Spinal cord (tissue), 10 donors: ENCODE data around the gene KY. TPM values are rescaled to one million over a fixed set of nuclear protein-coding genes. Genes with fewer than 3 reads are reported as not detected.
A peak's percentile ranks its signal among the peaks of the same experiment; 100 is the strongest.

Experiments used
- DNase-seq, 6 donors: peaks; one replicate each; pipeline versions ENCODE4 v3.0.0 to v3.0.0-alpha.2; 2013 to 2015; ENCODE audit warnings: low spot score in 6 of 6, low read depth in 4 of 6
- H3K27ac ChIP-seq: one replicate; pipeline ENCODE4 v1.5.1; 2013; ENCODE audit warnings: low read depth, low read length, control low read depth
- H3K27me3 ChIP-seq: one replicate; pipeline ENCODE4 v1.6.1; 2013; ENCODE audit warnings: low read length; ENCODE audit not compliant: control insufficient read depth, insufficient read depth
- H3K36me3 ChIP-seq: one replicate; pipeline ENCODE4 v1.6.1; 2013; ENCODE audit warnings: low read length; ENCODE audit not compliant: control insufficient read depth, insufficient read depth
- H3K4me1 ChIP-seq: one replicate; pipeline ENCODE4 v1.6.1; 2013; ENCODE audit warnings: low read length; ENCODE audit not compliant: control insufficient read depth, insufficient read depth
- H3K4me3 ChIP-seq: one replicate; pipeline ENCODE4 v1.5.1; 2013; ENCODE audit warnings: low read depth, low read length, control low read depth
- H3K9me3 ChIP-seq: one replicate; pipeline ENCODE4 v1.6.1; 2013; ENCODE audit warnings: low read length; ENCODE audit not compliant: control insufficient read depth, insufficient read depth
- WGBS: methylation state at CpG from one replicate; pipeline ENCODE4 v1.1.5; 2013; ENCODE audit warnings: missing lambda C conversion rate; ENCODE audit not compliant: insufficient coverage; 5-methylcytosine and 5-hydroxymethylcytosine counted together
- polyA plus RNA-seq, 2 donors: library from polyadenylated mRNA; unstranded; fragments of 120-200 nt; gene quantifications; one replicate each; pipeline ENCODE4 v1.2.1, GENCODE V29; 2013; ENCODE audit not compliant: insufficient read length in 2 of 2
- total RNA-seq, 2 donors: library from RNA; depleted of rRNA in 1 of 2; stranded (reverse); fragments of 120-200 nt in 1 of 2; fragments of >200 nt in 1 of 2; gene quantifications; one replicate each; pipeline versions ENCODE4 v1.2.3 to v1.2.4, GENCODE V29; 2013 to 2014
- donor health status: healthy.

Gene KY
- total and polyA plus RNA-seq, 4 donors = 1.5 to 4.2 (median 2.5) TPM

- peaks cover 7% of the 10 kb centered on the region for H3K36me3 ChIP-seq
- DNase-seq = no peak
- H3K27ac ChIP-seq = no peak overlapping the region
- no peak overlapping the region for H3K4me3 ChIP-seq
- WGBS = 82% methylated on average over 6 of the region's 6 CpGs
- H3K4me1 ChIP-seq = peaks cover 57% of the 10 kb centered on the region
- no peaks in the 10 kb centered on the region for H3K27me3 ChIP-seq
- no peaks in the 10 kb centered on the region for H3K9me3 ChIP-seq
Observed at GRCh38 chr3:134605556-134605955, 45.3 kb downstream of the KY start.

- H3K27ac ChIP-seq = no peak overlapping the region
- no peaks in the 10 kb centered on the region for H3K27me3 ChIP-seq
- H3K9me3 ChIP-seq = no peaks in the 10 kb centered on the region
- no peak for DNase-seq
- H3K4me1 ChIP-seq = peaks cover 54% of the 10 kb centered on the region
- H3K36me3 ChIP-seq = peaks cover 4% of the 10 kb centered on the region
- H3K4me3 ChIP-seq = no peak overlapping the region
- WGBS = 91% methylated on average over 12 of the region's 13 CpGs
Observed at GRCh38 chr3:134603956-134604355, 46.9 kb downstream of the KY start.

- H3K27ac ChIP-seq = no peak overlapping the region
- H3K4me3 ChIP-seq = no peak overlapping the region
- 81% methylated on average over 4 of the region's 4 CpGs for WGBS
- H3K27me3 ChIP-seq = no peaks in the 10 kb centered on the region
- H3K36me3 ChIP-seq = peaks cover 4% of the 10 kb centered on the region
- DNase-seq = no peak
- H3K4me1 ChIP-seq = peaks cover 53% of the 10 kb centered on the region
- no peaks in the 10 kb centered on the region for H3K9me3 ChIP-seq
Observed at GRCh38 chr3:134603480-134603879, 47.3 kb downstream of the KY start.

GRCh38 chr3:134602440-134602814, 48.4 kb downstream of the KY start:
- Histone ChIP-seq H3K36me3 (peaks cover 2% of the 10 kb centered on the region), H3K4me3 (no peak overlapping the region), H3K27ac (peak overlapping the region; percentile 65), H3K27me3 (no peaks in the 10 kb centered on the region), H3K4me1 (peaks cover 43% of the 10 kb centered on the region), H3K9me3 (no peaks in the 10 kb centered on the region)
- no peak for DNase-seq
- WGBS = 13% methylated on average over 4 of the region's 6 CpGs

GRCh38 chr3:134601539-134602439, 49.0 kb downstream of the KY start:
- H3K36me3 ChIP-seq = no peaks in the 10 kb centered on the region
- H3K27me3 ChIP-seq = no peaks in the 10 kb centered on the region
- no peak overlapping the region for H3K4me3 ChIP-seq
- DNase-seq = peak in 5 of 6 donors; percentile 73 to 96 (median 76)
- WGBS = 31% methylated on average over 18 of the region's 19 CpGs
- H3K4me1 ChIP-seq = peaks cover 41% of the 10 kb centered on the region
- no peaks in the 10 kb centered on the region for H3K9me3 ChIP-seq
- peak overlapping the region; percentile 65 for H3K27ac ChIP-seq

- DNase-seq = peak; percentile 70 to 96 (median 76)
- Histone ChIP-seq H3K4me3 (peak overlapping the region; percentile 0), H3K27me3 (no peaks in the 10 kb centered on the region), H3K27ac (peak overlapping the region; percentile 65), H3K4me1 (peaks cover 41% of the 10 kb centered on the region), H3K36me3 (no peaks in the 10 kb centered on the region), H3K9me3 (no peaks in the 10 kb centered on the region)
- WGBS = 0% methylated on average over 24 of the region's 31 CpGs
Observed at GRCh38 chr3:134600685-134601463, 49.9 kb downstream of the KY start.

GRCh38 chr3:134600206-134600605, 50.6 kb downstream of the KY start:
- Histone ChIP-seq H3K4me3 (no peak overlapping the region), H3K9me3 (no peaks in the 10 kb centered on the region), H3K36me3 (no peaks in the 10 kb centered on the region), H3K27me3 (no peaks in the 10 kb centered on the region), H3K27ac (no peak overlapping the region), H3K4me1 (peaks cover 41% of the 10 kb centered on the region)
- DNase-seq = no peak
- WGBS = no CpG with 5 or more reads among the region's 1 CpG

GRCh38 chr3:134598763-134599545, 51.9 kb downstream of the KY start:
- H3K4me1 ChIP-seq = peaks cover 41% of the 10 kb centered on the region
- H3K36me3 ChIP-seq = no peaks in the 10 kb centered on the region
- H3K27me3 ChIP-seq = no peaks in the 10 kb centered on the region
- H3K4me3 ChIP-seq = no peak overlapping the region
- H3K9me3 ChIP-seq = no peaks in the 10 kb centered on the region
- peak in 2 of 6 donors; percentile 70 to 84 for DNase-seq
- WGBS = 40% methylated on average over 6 of the region's 10 CpGs
- H3K27ac ChIP-seq = peak overlapping the region; percentile 43

- Histone ChIP-seq H3K27ac (no peak overlapping the region), H3K36me3 (no peaks in the 10 kb centered on the region), H3K4me3 (no peak overlapping the region), H3K9me3 (no peaks in the 10 kb centered on the region), H3K27me3 (no peaks in the 10 kb centered on the region), H3K4me1 (peaks cover 28% of the 10 kb centered on the region)
- no peak for DNase-seq
- WGBS = 46% methylated on average over 2 of the region's 2 CpGs
Observed at GRCh38 chr3:134597390-134597970, 53.3 kb downstream of the KY start.
